Endothelial cell of umbilical vein (primary cell): ENCODE measurements around the gene SAA2. TPM values are rescaled to one million over a fixed set of nuclear protein-coding genes. Genes with fewer than 3 reads are reported as not detected.

Experiments used
- BruUV-seq: library from RNA; stranded (reverse); fragments of 400-500 nt; replicated peaks from 2 replicates; lab custom pipeline; 2021; lab: Mats Ljungman, UMichigan
- CTCF ChIA-PET: fragments of 300-600, 350-600 bp; sonication (Branson Sonifier 250); formaldehyde crosslinking; loops from one replicate; lab custom pipeline; 2021; ENCODE audit warnings: antibody characterized with exemption, inconsistent platforms; lab: Charles Lee
- POLR2A ChIA-PET: fragments of 300-600, 350-600 bp; sonication (Branson Sonifier 250); formaldehyde crosslinking; loops from one replicate; lab custom pipeline; 2021; ENCODE audit warnings: antibody characterized with exemption, inconsistent platforms; lab: Charles Lee
- DNase-seq: peaks from one replicate; pipeline ENCODE4 v3.0.0-alpha.2; 2011; ENCODE audit warnings: low read depth, low spot score
- FAIRE-seq: peaks from 2 replicates; lab custom pipeline; 2011; peaks lifted over from hg19 to GRCh38; lab: Jason Lieb, UNC
- H2AFZ ChIP-seq: 2 replicates; pipeline ENCODE4 v1.6.0; 2012; ENCODE audit warnings: low read depth, low read length, control low read depth, inconsistent platforms
- H3K27ac ChIP-seq: 2 replicates; pipeline ENCODE4 v1.5.1; 2011; ENCODE audit warnings: low read depth, mild to moderate bottlenecking, control low read depth, low read length, moderate library complexity; ENCODE audit not compliant: insufficient read depth
- H3K27me3 ChIP-seq, 2 experiments: 2 replicates each; pipeline versions ENCODE4 v1.6.0 to v1.6.1; 2011; ENCODE audit warnings: low read length in 2 of 2, mixed read lengths in 1 of 2; ENCODE audit not compliant: control insufficient read depth in 2 of 2, insufficient read depth in 2 of 2
- H3K36me3 ChIP-seq, 2 experiments: 2 replicates in 1 of 2; 3 replicates in 1 of 2; pipeline ENCODE4 v1.5.1; 2011; ENCODE audit warnings: low read length in 2 of 2, mild to moderate bottlenecking in 1 of 2, moderate library complexity in 1 of 2; ENCODE audit not compliant: control insufficient read depth in 2 of 2, insufficient read depth in 2 of 2; ENCODE audit errors: extremely low read depth in 1 of 2
- H3K4me1 ChIP-seq: 3 replicates; pipeline ENCODE4 v1.5.1; 2011; ENCODE audit warnings: mild to moderate bottlenecking, low read length; ENCODE audit not compliant: control insufficient read depth, insufficient read depth; ENCODE audit errors: extremely low read depth
- H3K4me2 ChIP-seq: 2 replicates; pipeline ENCODE4 v1.6.1; 2011; ENCODE audit warnings: low read length, control low read depth, mixed read lengths; ENCODE audit not compliant: insufficient read depth
- H3K4me3 ChIP-seq, 3 experiments: fragments of 200-600 bp in 1 of 3; sonication (generic), shearing (Covaris generic) in 1 of 3; replicated peaks in 1 of 3; 2 replicates each; pipeline ENCODE4 v1.5.1; 2011 to 2016; ENCODE audit warnings: control low read depth in 3 of 3, low read length in 3 of 3, mild to moderate bottlenecking in 2 of 3, inconsistent platforms in 1 of 3, low read depth in 1 of 3, moderate library complexity in 1 of 3; ENCODE audit not compliant: insufficient read depth in 1 of 3
- H3K79me2 ChIP-seq: 2 replicates; pipeline ENCODE4 v1.6.0; 2012; ENCODE audit warnings: low read length, inconsistent platforms; ENCODE audit not compliant: control insufficient read depth, insufficient read depth
- H3K9ac ChIP-seq: replicated peaks from 2 replicates; pipeline ENCODE3; 2011; ENCODE audit warnings: low read length, control low read depth; ENCODE audit not compliant: insufficient read depth; ENCODE audit errors: extremely low read depth
- H3K9me1 ChIP-seq: replicated peaks from 3 replicates; pipeline ENCODE4 v1.6.0; 2011; ENCODE audit warnings: mild to moderate bottlenecking, low read length; ENCODE audit not compliant: control insufficient read depth, insufficient read depth; ENCODE audit errors: extremely low read depth
- H3K9me3 ChIP-seq: replicated peaks from 2 replicates; pipeline ENCODE4 v1.5.1; 2012; ENCODE audit warnings: low read length, inconsistent platforms; ENCODE audit not compliant: control insufficient read depth, insufficient read depth
- H4K20me1 ChIP-seq: replicated peaks from 2 replicates; pipeline ENCODE3; 2011; ENCODE audit warnings: mild to moderate bottlenecking, low read length; ENCODE audit not compliant: control insufficient read depth, insufficient read depth; ENCODE audit errors: extremely low read depth
- CTCF ChIP-seq, 2 donors: IDR thresholded peaks; 1 replicate in 1 of 2; 2 replicates in 1 of 2; pipeline ENCODE4 v1.5.1; 2011; ENCODE audit warnings: low read length in 2 of 2, mild to moderate bottlenecking in 2 of 2, moderate library complexity in 2 of 2, control low read depth in 1 of 2, inconsistent platforms in 1 of 2, low read depth in 1 of 2; ENCODE audit not compliant: insufficient read depth in 1 of 2; ENCODE audit errors: extremely low read depth in 1 of 2
- EZH2 ChIP-seq: IDR thresholded peaks from 2 replicates; pipeline ENCODE4 v1.6.1; 2012; ENCODE audit warnings: borderline replicate concordance, low read depth, mild to moderate bottlenecking, moderate library complexity, low read length, inconsistent platforms; ENCODE audit not compliant: severe bottlenecking
- FOS ChIP-seq: IDR thresholded peaks from 2 replicates; pipeline ENCODE4 v1.6.1; 2011; ENCODE audit warnings: mild to moderate bottlenecking, low read length, moderate library complexity, borderline replicate concordance; ENCODE audit not compliant: insufficient read depth
- GATA2 ChIP-seq: IDR thresholded peaks from 2 replicates; pipeline ENCODE4 v1.7.0; 2011; ENCODE audit warnings: low read depth, mild to moderate bottlenecking, moderate library complexity, mixed read lengths, low read length; ENCODE audit not compliant: insufficient read length, insufficient read depth
- JUN ChIP-seq: IDR thresholded peaks from 2 replicates; pipeline ENCODE4 v1.6.1; 2011; ENCODE audit warnings: borderline replicate concordance, low read depth; ENCODE audit not compliant: insufficient read length, insufficient read depth
- MAX ChIP-seq: IDR thresholded peaks from 2 replicates; pipeline ENCODE4 v1.6.1; 2011; ENCODE audit not compliant: insufficient read depth, insufficient read length
- MYC ChIP-seq: IDR thresholded peaks from one replicate; pipeline ENCODE4 v1.6.1; 2011; ENCODE audit warnings: mild to moderate bottlenecking, low read depth, low read length
- POLR2A ChIP-seq: IDR thresholded peaks from 2 replicates; pipeline ENCODE4 v1.6.1; 2012; ENCODE audit warnings: low read depth, mild to moderate bottlenecking, control low read depth, low read length
- POLR2AphosphoS5 ChIP-seq: IDR thresholded peaks from 2 replicates; pipeline ENCODE4 v1.6.1; 2012; ENCODE audit warnings: low read depth, mild to moderate bottlenecking, control low read depth, low read length, moderate library complexity; ENCODE audit not compliant: insufficient read depth
- dilution Hi-C: fragments of 300-500 bp; cut with MboI; formaldehyde crosslinking; loops from one replicate; pipeline ENCODE4 v1.15.0; 2019; ENCODE audit warnings: low sequenced_read_pairs; ENCODE audit not compliant: extremely low pct_ligation_motif_present
- intact Hi-C: fragments of 100-400 bp; cut with micrococcal nuclease; formaldehyde crosslinking; loops from one replicate; pipeline ENCODE4 v1.10.0; 2022
- polyA plus RNA-seq, 4 experiments: library from polyadenylated mRNA; depleted of rRNA in 3 of 4; stranded (reverse) in 3 of 4; unstranded in 1 of 4; fragments of >200 nt; gene quantifications; 2 replicates each; pipeline versions ENCODE4 v1.2.1 to v1.2.3, GENCODE V29; 2011 to 2012; ENCODE audit warnings: missing spikeins in 1 of 4
- total RNA-seq: library from RNA; stranded (reverse); gene quantifications from 2 replicates; pipeline ENCODE4 v1.2.3, GENCODE V29; 2021

Gene SAA2
- total and polyA plus RNA-seq, 2 donors (not counting 3 experiments of a cell fraction or from before 2014, with no cell fraction given), result not detected

DNA sequence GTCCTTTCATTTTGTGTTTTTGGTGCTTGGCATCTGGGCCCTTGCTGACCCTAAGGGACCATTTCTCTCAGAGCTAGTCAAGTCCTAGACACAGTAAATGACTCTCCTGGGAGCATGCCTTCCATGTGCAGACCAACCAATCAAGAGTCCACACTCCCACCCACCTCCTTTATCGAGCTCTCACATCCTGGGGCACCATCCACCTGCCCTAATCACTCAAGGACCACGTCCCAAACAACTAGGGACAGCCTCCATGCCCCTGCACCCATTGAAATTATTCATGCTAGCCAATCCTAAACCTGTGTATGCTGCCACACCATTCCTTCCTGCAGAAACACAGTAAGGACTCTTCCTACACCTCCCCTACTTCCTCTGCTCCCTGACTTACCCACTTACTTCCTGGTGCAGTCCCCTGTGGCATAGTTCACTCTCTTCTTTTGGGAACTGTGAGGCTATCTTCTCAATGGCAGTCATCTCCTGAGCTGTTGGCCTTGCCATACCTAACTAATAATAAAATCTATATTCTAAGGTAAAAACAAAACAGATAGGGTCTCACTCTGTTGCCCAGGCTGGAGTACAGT lies 6.4 kb upstream of the SAA2 start:
- no peak overlapping the region for H3K9ac ChIP-seq
- DNase-seq (no peak), FAIRE-seq (no peak)
- ChIA-PET CTCF (no interaction called here), POLR2A (no interaction called here)
- H3K4me2 ChIP-seq, result no peak overlapping the region
- intact Hi-C loops (no loop called here), dilution Hi-C loops (no loop called here)
- H2AFZ ChIP-seq, result no peak overlapping the region
- H3K9me1 ChIP-seq, result no peaks in the 10 kb centered on the region
- no peaks in the 10 kb centered on the region for H3K4me1 ChIP-seq
- no peak overlapping the region for H3K4me3 ChIP-seq
- no peaks in the 10 kb centered on the region for H3K36me3 ChIP-seq
- H3K79me2 ChIP-seq, result no peaks in the 10 kb centered on the region
- no peaks in the 10 kb centered on the region for H3K9me3 ChIP-seq
- no TSS peak for BruUV-seq
- H3K27ac ChIP-seq, result no peak overlapping the region
- no peaks in the 10 kb centered on the region for H3K27me3 ChIP-seq
- TF ChIP-seq GATA2 (no peak), POLR2A (no peak), FOS (no peak), MAX (no peak), EZH2 (no peak), MYC (no peak), POLR2AphosphoS5 (no peak), JUN (no peak), CTCF (IDR thresholded peaks at IDR 0.05; ENCODE audit: extremely low read depth in 1 of 2, insufficient read depth in 1 of 2, low read depth in 1 of 2, low read length in 2 of 2) (no peak)
- no peaks in the 10 kb centered on the region for H4K20me1 ChIP-seq
